K562 (cell line): ENCODE measurements around the gene TNIK. TPM values are rescaled to one million over a fixed set of nuclear protein-coding genes. Genes with fewer than 3 reads are reported as not detected.

Source experiments
- ATAC-seq: fragments of 200-7000 bp; cut with Tn5 transposase; 3 replicates; pipeline ENCODE4 v1.9.1; 2020; ENCODE audit warnings: moderate library complexity
- BruUV-seq: library from RNA; stranded (reverse); fragments of 400-500 nt; replicated peaks from 2 replicates; lab custom pipeline; 2021; lab: Mats Ljungman, UMichigan
- CTCF ChIA-PET: fragments of 300-600 bp; formaldehyde crosslinking; extraction: SDS; loops from one replicate; lab custom pipeline; 2021; ENCODE audit warnings: low intra/inter-chr PET ratio; lab: Yijun Ruan, JAX
- POLR2A ChIA-PET: fragments of 300-600, 350-650 bp; sonication (Branson Sonifier 250); formaldehyde crosslinking; extraction: SDS; loops from one replicate; lab custom pipeline; 2021; ENCODE audit warnings: antibody characterized with exemption, inconsistent platforms; lab: Yijun Ruan, JAX
- DNase-seq, 4 experiments: peaks; one replicate each; pipeline versions ENCODE4 v3.0.0 to v3.0.0-alpha.2; 2011 to 2018; ENCODE audit warnings: low spot score in 3 of 4, mixed read lengths in 3 of 4; ENCODE audit errors: extremely low read depth in 1 of 4
- FAIRE-seq: peaks from 2 replicates; lab custom pipeline; 2011; peaks lifted over from hg19 to GRCh38; lab: Jason Lieb, UNC
- H2AFZ ChIP-seq: 2 replicates; pipeline ENCODE4 v1.6.0; 2011; ENCODE audit warnings: low read depth, low read length, control low read depth, inconsistent platforms
- H3K27ac ChIP-seq: fragments of 200-600 bp; 3 replicates; pipeline ENCODE4 v1.8.0; 2011; ENCODE audit warnings: low read depth, mild to moderate bottlenecking, control low read depth, inconsistent platforms, low read length, moderate library complexity, mixed read lengths; ENCODE audit errors: extremely low read depth
- H3K27me3 ChIP-seq, 2 experiments: fragments of 300-600 bp in 1 of 2; 2 replicates in 1 of 2; 3 replicates in 1 of 2; pipeline versions ENCODE4 v1.6.0 to v1.8.0; 2011; ENCODE audit warnings: inconsistent platforms in 2 of 2, low read length in 2 of 2, mild to moderate bottlenecking in 1 of 2, mixed read lengths in 1 of 2, moderate library complexity in 1 of 2; ENCODE audit not compliant: control insufficient read depth in 2 of 2, insufficient read depth in 2 of 2
- H3K36me3 ChIP-seq: fragments of 300-600 bp; 3 replicates; pipeline ENCODE4 v1.8.0; 2011; ENCODE audit warnings: mild to moderate bottlenecking, low read length, inconsistent platforms; ENCODE audit not compliant: control insufficient read depth, insufficient read depth
- H3K4me1 ChIP-seq, 2 experiments: fragments of 200-600 bp in 1 of 2; replicated peaks in 1 of 2; 2 replicates in 1 of 2; 3 replicates in 1 of 2; pipeline versions ENCODE4 v1.5.1 to v1.8.0; 2011; ENCODE audit warnings: inconsistent platforms in 2 of 2, low read length in 2 of 2, mild to moderate bottlenecking in 1 of 2, mixed read lengths in 1 of 2, moderate library complexity in 1 of 2; ENCODE audit not compliant: control insufficient read depth in 2 of 2, insufficient read depth in 2 of 2
- H3K4me2 ChIP-seq: 2 replicates; pipeline ENCODE4 v1.6.1; 2011; ENCODE audit warnings: low read length, control low read depth, inconsistent platforms, mixed read lengths; ENCODE audit not compliant: insufficient read depth
- H3K4me3 ChIP-seq: fragments of 200-600 bp; sonication (generic), shearing (Covaris generic); 2 replicates; pipeline ENCODE4 v1.5.1; 2016; ENCODE audit warnings: control low read depth, inconsistent platforms
- H3K79me2 ChIP-seq: fragments of 200-600 bp; 3 replicates; pipeline ENCODE4 v1.8.0; 2011; ENCODE audit warnings: low read length, inconsistent platforms; ENCODE audit not compliant: control insufficient read depth, insufficient read depth
- H3K9ac ChIP-seq, 2 experiments: 2 replicates each; pipeline versions ENCODE4 v1.6.0 to v1.6.1; 2011; ENCODE audit warnings: low read depth in 2 of 2, low read length in 2 of 2, control low read depth in 1 of 2, inconsistent platforms in 1 of 2, mild to moderate bottlenecking in 1 of 2, mixed read lengths in 1 of 2; ENCODE audit not compliant: insufficient read depth in 1 of 2
- H3K9me1 ChIP-seq: one replicate; pipeline ENCODE4 v1.6.0; 2011; ENCODE audit warnings: inconsistent platforms, mild to moderate bottlenecking, low read length, moderate library complexity; ENCODE audit not compliant: control insufficient read depth, insufficient read depth
- H3K9me3 ChIP-seq: replicated peaks from 2 replicates; pipeline ENCODE4 v1.5.1; 2011; ENCODE audit warnings: low read depth, low read length, inconsistent platforms; ENCODE audit not compliant: control insufficient read depth, insufficient read depth
- H4K20me1 ChIP-seq: replicated peaks from 2 replicates; pipeline ENCODE4 v1.6.1; 2011; ENCODE audit warnings: low read length, inconsistent platforms, mixed read lengths; ENCODE audit not compliant: control insufficient read depth, insufficient read depth
- CEBPB ChIP-seq: fragments of 450-650 bp; IDR thresholded peaks from 2 replicates; pipeline ENCODE4 v1.6.1; 2016; ENCODE audit warnings: missing genetic modification characterization, missing compliant biosample characterization
- FOXK1 ChIP-seq: sonication (generic); formaldehyde crosslinking; IDR thresholded peaks from 2 replicates; pipeline ENCODE4 v1.8.0; 2022; ENCODE audit warnings: missing genetic modification reagents, mild to moderate bottlenecking, borderline replicate concordance
- SIN3A ChIP-seq, 2 experiments: fragments of 150-350 bp in 1 of 2; IDR thresholded peaks; 2 replicates each; pipeline ENCODE4 v1.6.1; 2011 to 2016; ENCODE audit warnings: borderline replicate concordance in 2 of 2, low read depth in 2 of 2, low read length in 2 of 2, mild to moderate bottlenecking in 2 of 2, moderate library complexity in 2 of 2; ENCODE audit not compliant: control insufficient read depth in 1 of 2
- WGBS: fragments of 100-300 bp; shearing (Covaris generic); methylation state at CpG from one replicate; pipeline ENCODE4 v1.1.6; 2016; ENCODE audit warnings: low coverage, mixed read lengths; ENCODE audit not compliant: insufficient coverage; ENCODE audit errors: missing lambda C conversion rate; 5-methylcytosine and 5-hydroxymethylcytosine counted together
- in situ Hi-C: fragments of 300-500 bp; cut with MboI; formaldehyde crosslinking; loops from 4 replicates; pipeline ENCODE4 v1.15.0; 2018; ENCODE audit warnings: inconsistent platforms, mixed read lengths
- intact Hi-C: fragments of 100-400 bp; cut with micrococcal nuclease; formaldehyde crosslinking; loops from 2 replicates; pipeline ENCODE4 v1.14.2; 2022
- polyA plus RNA-seq, 8 experiments: library from polyadenylated mRNA; depleted of rRNA in 4 of 8; stranded (reverse) in 5 of 8; unstranded in 3 of 8; fragments of >200 nt; fragmentation: Nextera tagmentation in 2 of 8; fragmentation: Illumina TruSeq in 1 of 8; extraction: Ambion mirVana in 2 of 8; extraction: Trizol in 1 of 8; gene quantifications; 2 replicates each; pipeline versions ENCODE4 v1.2.1 to v1.2.3, GENCODE V29; 2011 to 2014; ENCODE audit warnings: inconsistent platforms in 1 of 8, missing spikeins in 1 of 8
- total RNA-seq, 7 experiments: library from RNA; depleted of rRNA in 6 of 7; stranded (reverse); fragments of >200 nt in 6 of 7; fragmentation: Illumina TruSeq in 2 of 7; extraction: Trizol in 2 of 7; gene quantifications; 2 replicates each; pipeline versions ENCODE4 v1.2.1 to v1.2.3, GENCODE V29; 2011 to 2021; ENCODE audit warnings: low replicate concordance in 1 of 7

Gene TNIK
- total and polyA plus RNA-seq, 9 of the 15 experiments (the other 6 are each of a cell fraction or from before 2014, with no cell fraction given): 6.6 to 39.0 (median 24.7) TPM

DNA sequence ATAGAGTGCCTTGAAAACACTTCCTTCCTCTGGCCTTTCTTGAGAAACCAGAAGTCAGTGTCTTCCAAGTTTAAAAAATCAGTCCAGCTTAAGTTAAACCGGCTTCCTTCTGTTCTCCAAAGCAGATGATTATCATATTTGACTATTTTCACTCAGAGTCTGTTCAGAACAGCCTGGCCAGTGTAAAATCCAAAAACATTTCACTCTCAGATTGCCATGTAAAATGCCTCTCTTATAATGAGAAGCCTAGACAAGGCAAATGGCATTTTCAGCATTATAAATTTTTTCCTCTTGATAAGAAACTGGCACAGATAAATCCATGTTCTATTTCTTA, 193.5 kb downstream of the TNIK start (continued):
- TF ChIP-seq SIN3A (IDR thresholded peaks at IDR 0.05; ENCODE audit: borderline replicate concordance in 2 of 2, control insufficient read depth in 1 of 2, low read depth in 2 of 2, low read length in 2 of 2): no peak

DNA sequence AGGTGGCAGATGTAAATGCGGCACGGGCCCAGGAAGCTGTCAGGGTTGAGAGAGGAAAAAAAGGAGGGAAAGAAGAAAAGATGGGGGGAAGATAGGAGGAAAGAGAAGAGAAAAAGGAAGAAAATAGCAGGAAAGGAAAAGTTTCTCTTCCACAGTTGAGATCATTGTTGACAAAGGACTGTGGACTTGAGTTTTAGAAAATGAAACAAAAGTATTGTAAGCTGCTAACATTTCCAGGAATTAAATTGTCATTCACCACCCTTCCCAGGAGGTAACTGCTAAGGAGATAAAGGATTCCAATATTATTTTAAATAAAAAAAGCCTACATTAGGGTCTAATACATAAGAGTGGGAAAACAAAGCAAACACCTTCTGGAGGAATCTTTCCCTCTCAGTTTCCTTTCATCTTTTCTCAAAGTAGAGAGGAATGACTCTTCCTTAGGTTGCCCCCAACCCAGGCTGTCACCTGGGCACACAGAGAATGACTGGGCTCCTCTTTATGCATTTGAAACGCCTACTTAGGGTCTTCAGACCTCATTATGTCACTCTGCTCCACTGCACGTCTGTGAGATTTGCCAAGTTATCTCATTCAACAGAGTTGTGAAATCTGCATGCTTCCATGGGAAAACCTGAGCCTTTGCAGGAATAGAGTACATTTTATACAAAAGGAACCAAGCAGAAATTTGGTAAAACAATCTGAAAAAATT, 194.0 kb downstream of the TNIK start:
- WGBS: 34% methylated on average over 4 of the region's 4 CpGs
- Histone ChIP-seq H4K20me1 (peaks cover 6% of the 10 kb centered on the region), H3K9ac (no peak overlapping the region), H3K27me3 (no peaks in the 10 kb centered on the region), H3K27ac (no peak overlapping the region), H3K36me3 (no peaks in the 10 kb centered on the region), H3K4me1 (no peaks in the 10 kb centered on the region; a peak in 2 of 5 replicates), H3K9me3 (no peaks in the 10 kb centered on the region), H3K79me2 (no peaks in the 10 kb centered on the region; the same call in 2 of the 3 replicates), H2AFZ (no peak overlapping the region), H3K4me3 (no peak overlapping the region), H3K9me1 (no peaks in the 10 kb centered on the region), H3K4me2 (no peak overlapping the region)
- no TSS peak for BruUV-seq
- ChIA-PET CTCF (no interaction called here), POLR2A (interaction anchor here (1.0 kb wide), 1 partner anchor 9 kb away, joined by 3 read pairs; no protein-coding TSS in a partner anchor)
- no peak for FAIRE-seq
- in situ Hi-C loops (no loop called here), intact Hi-C loops (no loop called here)
- peak; percentile 61 for TF ChIP-seq CEBPB (tag)
- no peak for TF ChIP-seq FOXK1 (CRISPR knock-in tag)
- no peak for ATAC-seq
- no peak for DNase-seq
